ENCODE results near the gene GAB1. TPM values are rescaled to one million over a fixed set of nuclear protein-coding genes. Genes with fewer than 3 reads are reported as not detected.

GAB1 gene
- total RNA-seq, 6 donors from 2014 or later = 47.1 to 77.6 (median 56.9) TPM

- Histone ChIP-seq H3K36me3 (no peaks in the 10 kb centered on the region), H3K9me3 (no peaks in the 10 kb centered on the region), H3K27ac (peak overlapping the region in 1 of 4 donors; percentile 21), H3K4me1 (peaks cover 35 to 47% (median 41%) of the 10 kb centered on the region in 4 donors), H3K4me3 (no peak overlapping the region), H3K27me3 (no peaks in the 10 kb centered on the region)
- ATAC-seq (ENCODE audit: low FRiP score in 2 of 2) = no peak
- no peak for TF ChIP-seq EP300 (IDR thresholded peaks at IDR 0.05)
- TF ChIP-seq POLR2A (IDR thresholded peaks at IDR 0.05) = no peak
- TF ChIP-seq CTCF (IDR thresholded peaks at IDR 0.05) = no peak
- TF ChIP-seq POLR2AphosphoS5 (IDR thresholded peaks at IDR 0.05) = no peak
- WGBS, 2 donors = 76 to 90% methylated on average over 5 of the region's 5 CpGs
- DNase-seq = no peak
Measured at GRCh38 chr4:143362349-143363046, 25.8 kb downstream of the GAB1 start.

GRCh38 chr4:143363332-143363731 is 26.7 kb downstream of the GAB1 start:
- no peaks in the 10 kb centered on the region for H3K27me3 ChIP-seq
- WGBS, 2 donors = 95 to 96% methylated on average over 3 of the region's 3 CpGs
- no peak for ATAC-seq (ENCODE audit: low FRiP score in 2 of 2)
- no peak overlapping the region for H3K4me3 ChIP-seq
- H3K9me3 ChIP-seq = no peaks in the 10 kb centered on the region
- DNase-seq = no peak
- no peak overlapping the region for H3K27ac ChIP-seq
- TF ChIP-seq POLR2AphosphoS5 (IDR thresholded peaks at IDR 0.05) (no peak), EP300 (IDR thresholded peaks at IDR 0.05) (no peak)
- H3K4me1 ChIP-seq = peaks cover 35 to 47% (median 37%) of the 10 kb centered on the region in 4 donors
- no peaks in the 10 kb centered on the region for H3K36me3 ChIP-seq

- no peaks in the 10 kb centered on the region for H3K36me3 ChIP-seq
- no peaks in the 10 kb centered on the region for H3K9me3 ChIP-seq
- peaks cover 28 to 46% (median 34%) of the 10 kb centered on the region in 4 donors for H3K4me1 ChIP-seq
- no peaks in the 10 kb centered on the region for H3K27me3 ChIP-seq
- H3K4me3 ChIP-seq = no peak overlapping the region
- ATAC-seq (ENCODE audit: low FRiP score in 2 of 2) = no peak
- no peak for DNase-seq
- no peak overlapping the region for H3K27ac ChIP-seq
- TF ChIP-seq POLR2A (IDR thresholded peaks at IDR 0.05) (no peak), POLR2AphosphoS5 (IDR thresholded peaks at IDR 0.05) (no peak), EP300 (IDR thresholded peaks at IDR 0.05) (no peak), CTCF (IDR thresholded peaks at IDR 0.05) (no peak)
- 75 to 79% methylated on average over 5 of the region's 5 CpGs for WGBS, 2 donors
Measured at GRCh38 chr4:143364063-143364462, 27.4 kb downstream of the GAB1 start.

GRCh38 chr4:143367863-143368262 is 31.2 kb downstream of the GAB1 start:
- WGBS, 2 donors = 97 to 100% methylated on average over 3 to 5 of the region's 5 CpGs
- no peaks in the 10 kb centered on the region for H3K9me3 ChIP-seq
- ATAC-seq (ENCODE audit: low FRiP score in 2 of 2) = no peak

GRCh38 chr4:143369552-143369951 is 32.9 kb downstream of the GAB1 start:
- no peak overlapping the region for H3K4me3 ChIP-seq
- H3K36me3 ChIP-seq = no peaks in the 10 kb centered on the region
- H3K27me3 ChIP-seq = no peaks in the 10 kb centered on the region
- H3K4me1 ChIP-seq = peaks cover 16 to 21% (median 18%) of the 10 kb centered on the region in 4 donors
- no peak for ATAC-seq (ENCODE audit: low FRiP score in 2 of 2)
- TF ChIP-seq POLR2A (IDR thresholded peaks at IDR 0.05) = no peak
- no peak for TF ChIP-seq POLR2AphosphoS5 (IDR thresholded peaks at IDR 0.05)
- no peak for TF ChIP-seq EP300 (IDR thresholded peaks at IDR 0.05)
- no peak for TF ChIP-seq CTCF (IDR thresholded peaks at IDR 0.05)
- peak overlapping the region in 1 of 4 donors; percentile 1 for H3K27ac ChIP-seq
- no peaks in the 10 kb centered on the region for H3K9me3 ChIP-seq
- 20% methylated on average over 3 of the region's 3 CpGs for WGBS, 2 donors
- DNase-seq = no peak

More at GRCh38 chr4:143367863-143368262, 31.2 kb downstream of the GAB1 start:
- H3K27ac ChIP-seq = no peak overlapping the region
- no peak for DNase-seq
- H3K4me3 ChIP-seq = no peak overlapping the region
- H3K36me3 ChIP-seq = no peaks in the 10 kb centered on the region
- TF ChIP-seq POLR2A (IDR thresholded peaks at IDR 0.05) (no peak), POLR2AphosphoS5 (IDR thresholded peaks at IDR 0.05) (no peak), EP300 (IDR thresholded peaks at IDR 0.05) (no peak), CTCF (IDR thresholded peaks at IDR 0.05) (no peak)
- peaks cover 10 to 28% (median 20%) of the 10 kb centered on the region in 4 donors for H3K4me1 ChIP-seq
- no peaks in the 10 kb centered on the region for H3K27me3 ChIP-seq

Measured in upper lobe of left lung (tissue), 6 donors.